ENCODE measurements around the gene CDH13.

- no peak for TF ChIP-seq EZH2 (IDR thresholded peaks at IDR 0.05; ENCODE audit: borderline replicate concordance, low read depth, low read length, severe bottlenecking)
- TF ChIP-seq CTCF (IDR thresholded peaks at IDR 0.05; ENCODE audit: extremely low read depth in 1 of 2, insufficient read depth in 1 of 2, low read depth in 1 of 2, low read length in 2 of 2) = no peak
- TF ChIP-seq POLR2A (IDR thresholded peaks at IDR 0.05; ENCODE audit: low read depth, low read length) = no peak
- TF ChIP-seq POLR2AphosphoS5 (IDR thresholded peaks at IDR 0.05; ENCODE audit: insufficient read depth, low read depth, low read length) = no peak
- no peak for TF ChIP-seq JUN (IDR thresholded peaks at IDR 0.05; ENCODE audit: borderline replicate concordance, insufficient read depth, insufficient read length, low read depth)
- no peak for TF ChIP-seq MAX (IDR thresholded peaks at IDR 0.05; ENCODE audit: insufficient read depth, insufficient read length)
- TF ChIP-seq FOS (IDR thresholded peaks at IDR 0.05; ENCODE audit: borderline replicate concordance, insufficient read depth, low read length) = no peak
Observed at GRCh38 chr16:83253521-83253920, 626.8 kb downstream of the CDH13 start.

Measured in endothelial cell of umbilical vein (primary cell).